ENCODE results near the gene PLB1.
A peak's percentile ranks its signal among the peaks of the same experiment; 100 is the strongest.

PLB1 gene

DNA sequence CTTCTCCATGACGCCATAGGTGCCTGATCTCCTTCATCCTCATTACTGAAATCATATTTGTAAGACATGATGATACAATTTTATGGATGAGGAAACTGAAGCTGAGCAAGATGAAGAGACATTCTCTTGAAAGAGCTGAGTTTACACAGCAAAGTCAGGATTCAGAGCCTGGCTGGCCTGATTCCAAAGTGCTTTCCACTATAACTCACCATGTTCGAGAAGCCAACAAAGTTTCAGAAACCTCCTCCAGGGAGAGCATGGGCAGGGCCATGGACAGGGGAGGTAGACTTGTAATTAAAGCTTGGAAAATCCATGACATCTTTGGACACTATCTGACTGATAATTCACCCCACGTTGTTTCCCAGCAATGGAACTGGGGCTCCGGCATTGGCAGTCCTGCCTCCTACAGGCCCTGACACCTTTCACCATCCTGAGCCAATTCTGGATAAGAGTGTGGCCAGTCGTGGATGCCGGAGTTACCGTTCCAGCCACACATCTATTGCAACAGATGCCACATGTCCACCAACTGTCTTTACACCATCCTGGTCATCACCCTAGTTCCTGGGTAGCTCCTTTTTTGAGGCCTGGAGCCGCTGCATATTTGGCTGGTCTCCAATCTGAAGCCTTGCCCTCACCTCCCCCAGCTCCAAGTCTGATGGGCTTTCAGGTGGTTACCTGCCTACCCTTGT is 170.8 kb downstream of the PLB1 start:
- DNase-seq (ENCODE audit: low read depth) = no peak

DNA sequence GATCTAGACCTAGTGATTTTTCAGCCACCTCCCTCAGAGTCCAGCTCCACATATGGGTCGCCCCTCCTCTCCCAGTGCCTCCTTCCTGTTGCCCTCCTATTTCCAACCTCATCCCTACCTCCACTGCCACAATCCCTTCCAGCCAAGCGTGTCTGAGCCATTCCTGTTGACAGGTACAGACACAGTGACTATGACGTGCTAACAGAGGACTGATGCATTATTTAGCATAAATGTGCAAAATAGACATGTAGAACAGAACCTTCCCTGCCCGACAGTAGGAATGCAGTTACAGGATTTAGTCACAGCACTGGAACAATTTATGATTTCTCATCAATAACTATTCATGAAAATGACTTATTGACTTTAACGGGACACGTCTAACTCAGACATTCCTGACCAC is 171.4 kb downstream of the PLB1 start:
- DNase-seq (ENCODE audit: low read depth) = no peak

DNA sequence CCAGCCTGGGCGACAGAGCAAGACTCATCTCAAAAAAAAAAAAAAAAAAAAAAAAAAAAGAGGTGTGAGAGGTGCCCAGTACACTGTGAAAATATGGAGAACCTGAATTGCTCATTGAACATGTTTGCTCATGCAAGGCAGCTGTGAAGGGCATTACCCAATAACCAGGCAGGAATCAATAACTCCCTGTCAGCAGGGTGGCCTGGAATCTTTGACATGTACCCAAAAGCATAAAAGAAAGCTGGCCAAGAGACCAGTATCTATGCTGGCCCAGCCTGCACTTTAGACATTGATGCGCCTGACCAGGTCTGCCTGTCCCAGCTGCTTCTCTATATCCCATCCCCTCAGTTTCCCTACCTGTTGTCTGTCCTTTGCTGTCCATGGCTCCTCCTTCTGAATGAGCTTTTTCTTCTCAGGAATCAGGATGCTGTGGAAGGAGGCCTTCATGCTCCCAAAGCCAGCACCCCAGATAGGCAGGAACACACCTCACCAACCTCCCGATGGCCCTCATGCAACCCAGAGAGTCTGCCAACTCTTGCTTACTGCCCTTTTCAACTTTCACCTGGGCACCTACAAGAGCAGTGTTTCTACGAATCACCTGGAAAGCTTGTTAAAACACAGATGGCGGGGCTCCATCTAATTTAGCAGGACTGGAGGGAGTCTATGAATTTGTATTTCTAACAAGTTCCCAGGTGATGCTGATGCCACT is 172.4 kb downstream of the PLB1 start:
- no peak for DNase-seq (ENCODE audit: low read depth)

DNA sequence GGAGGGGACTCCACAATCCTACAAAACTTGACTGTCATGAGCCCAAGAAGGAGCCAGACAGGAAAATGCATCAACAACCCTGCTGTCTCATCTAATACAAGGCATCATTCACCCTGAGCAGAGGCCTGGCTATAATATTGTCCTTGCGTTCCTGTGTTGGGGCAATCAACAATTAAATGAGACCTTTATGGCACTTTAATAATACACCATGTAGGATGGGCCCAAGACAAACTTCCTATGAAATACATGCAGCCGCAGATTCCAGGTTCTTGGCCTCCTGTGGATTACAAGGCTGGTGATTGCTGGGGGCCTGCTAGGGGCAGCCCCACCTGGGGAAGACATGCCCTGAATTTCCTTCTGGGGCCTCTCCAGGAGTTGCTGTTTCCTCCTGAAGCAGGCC is 173.0 kb downstream of the PLB1 start:
- DNase-seq (ENCODE audit: low read depth) = no peak

DNA sequence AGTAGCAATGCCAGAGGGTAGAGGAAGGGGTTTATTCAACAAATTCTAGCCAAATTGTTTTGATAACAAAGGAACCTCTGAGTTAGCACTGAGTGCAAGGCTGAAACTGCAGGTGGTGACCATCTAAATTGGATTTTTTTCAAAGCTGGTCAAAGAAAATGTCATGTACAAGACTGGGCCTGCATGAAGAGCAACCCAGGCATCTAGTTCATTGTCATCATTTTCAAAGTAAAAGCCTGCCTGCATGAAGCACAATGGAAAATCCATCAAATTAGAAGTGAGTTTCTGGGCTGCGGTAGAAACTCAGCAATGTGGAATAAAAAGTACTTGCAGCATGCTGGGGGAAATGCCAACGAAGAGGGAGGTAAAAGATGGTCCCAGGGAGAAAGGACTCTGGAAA is 175.0 kb downstream of the PLB1 start:
- DNase-seq (ENCODE audit: low read depth) = no peak

DNA sequence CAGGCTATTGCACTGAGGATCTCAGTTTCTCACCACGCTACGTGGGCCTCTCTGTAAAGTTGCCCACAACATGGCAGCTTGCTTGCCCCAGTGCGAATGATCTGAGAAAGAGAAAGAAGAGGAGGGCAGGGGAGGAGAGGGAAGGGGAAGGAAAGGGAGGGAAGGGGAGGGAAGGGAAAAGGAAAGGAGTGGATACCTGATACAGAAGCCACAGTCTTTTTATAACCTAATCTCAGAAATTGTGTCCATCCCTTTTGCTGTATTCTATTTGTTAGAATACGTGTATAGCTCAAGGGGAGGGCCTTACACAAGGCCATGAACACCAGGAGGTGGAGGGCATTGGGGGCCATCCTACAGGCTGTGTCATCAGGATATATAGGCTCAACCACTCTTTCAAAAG is 177.5 kb downstream of the PLB1 start:
- no peak for DNase-seq (ENCODE audit: low read depth)

DNA sequence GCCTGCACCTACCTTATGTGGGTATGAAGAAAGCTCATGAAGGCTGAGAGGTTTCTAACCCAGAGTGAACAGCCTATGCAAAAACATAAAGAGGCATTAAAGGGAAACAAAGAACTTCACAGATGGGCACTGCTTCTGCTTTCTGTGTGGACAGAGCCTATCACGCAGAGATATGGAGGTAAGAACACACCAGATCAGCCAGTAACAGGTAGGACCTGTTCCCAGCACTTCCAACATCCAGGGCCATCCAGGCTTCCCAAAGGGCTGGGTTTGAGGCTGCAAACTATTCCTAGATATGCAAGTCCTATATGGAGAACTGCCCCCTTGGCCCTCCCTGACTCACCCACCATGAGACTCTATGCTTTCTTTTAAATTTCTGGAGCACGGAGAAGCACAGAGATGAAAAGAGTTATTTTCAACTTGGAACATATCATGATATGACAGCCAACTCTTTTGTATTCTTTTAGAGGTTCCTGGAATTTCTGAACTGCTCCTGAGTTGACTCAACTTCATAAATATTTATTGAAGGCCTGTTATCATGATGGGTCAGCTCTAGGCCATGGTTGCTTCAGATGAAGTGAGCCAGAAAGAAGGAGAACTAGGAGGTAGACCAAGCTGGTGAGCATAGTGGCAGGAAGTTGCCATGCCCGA is 178.3 kb downstream of the PLB1 start:
- no peak for DNase-seq (ENCODE audit: low read depth)

DNA sequence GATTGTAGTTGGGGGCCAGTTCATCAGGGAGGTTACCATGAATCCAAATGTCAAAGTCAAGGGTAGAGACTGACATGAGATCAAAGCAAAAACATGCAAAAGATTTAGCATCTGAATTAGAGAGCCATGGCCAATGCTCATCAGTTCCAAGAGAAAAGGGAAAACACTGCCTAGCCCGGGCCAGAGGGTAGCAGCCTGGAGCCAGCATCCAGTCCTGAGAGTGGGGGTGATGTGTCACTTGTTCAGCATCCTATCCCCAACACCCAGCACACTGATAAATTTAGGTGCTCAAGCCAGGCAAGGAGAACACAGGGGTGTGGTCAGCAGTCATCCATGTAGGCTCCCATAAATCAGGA is 178.8 kb downstream of the PLB1 start:
- DNase-seq (ENCODE audit: low read depth) = no peak

DNA sequence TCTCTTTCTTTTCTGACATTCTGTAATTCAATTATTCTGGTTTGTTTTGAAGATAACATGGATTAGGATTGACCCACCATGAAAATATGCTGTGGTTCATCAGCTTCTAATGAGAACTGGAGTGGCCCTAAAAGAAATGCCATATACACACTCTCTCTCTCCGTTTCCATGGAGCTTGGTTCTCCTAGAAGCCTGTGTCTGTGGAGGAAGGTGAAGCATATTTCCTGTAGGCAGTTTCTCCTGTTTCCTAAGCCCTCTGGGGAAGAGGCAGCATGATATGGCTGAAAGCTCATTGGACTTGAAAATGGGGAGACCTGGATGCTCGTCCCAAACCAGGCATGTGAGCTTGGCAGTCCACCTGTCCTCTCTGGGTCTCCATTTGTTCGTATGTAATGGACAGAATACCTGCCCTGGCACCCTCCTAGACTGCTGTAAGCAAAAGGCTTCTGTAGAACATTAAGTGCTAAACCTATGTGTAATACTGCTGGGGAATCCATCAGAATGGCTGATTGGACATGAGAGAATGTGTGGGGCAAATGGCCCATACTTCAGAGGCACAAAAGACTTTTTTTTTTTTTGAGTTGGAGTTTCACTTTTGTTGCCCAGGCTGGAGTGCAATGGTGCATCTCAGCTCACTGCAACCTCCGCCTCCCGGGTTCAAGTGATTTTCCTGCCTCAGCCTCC is 180.4 kb downstream of the PLB1 start:
- DNase-seq (ENCODE audit: low read depth) = no peak

DNA sequence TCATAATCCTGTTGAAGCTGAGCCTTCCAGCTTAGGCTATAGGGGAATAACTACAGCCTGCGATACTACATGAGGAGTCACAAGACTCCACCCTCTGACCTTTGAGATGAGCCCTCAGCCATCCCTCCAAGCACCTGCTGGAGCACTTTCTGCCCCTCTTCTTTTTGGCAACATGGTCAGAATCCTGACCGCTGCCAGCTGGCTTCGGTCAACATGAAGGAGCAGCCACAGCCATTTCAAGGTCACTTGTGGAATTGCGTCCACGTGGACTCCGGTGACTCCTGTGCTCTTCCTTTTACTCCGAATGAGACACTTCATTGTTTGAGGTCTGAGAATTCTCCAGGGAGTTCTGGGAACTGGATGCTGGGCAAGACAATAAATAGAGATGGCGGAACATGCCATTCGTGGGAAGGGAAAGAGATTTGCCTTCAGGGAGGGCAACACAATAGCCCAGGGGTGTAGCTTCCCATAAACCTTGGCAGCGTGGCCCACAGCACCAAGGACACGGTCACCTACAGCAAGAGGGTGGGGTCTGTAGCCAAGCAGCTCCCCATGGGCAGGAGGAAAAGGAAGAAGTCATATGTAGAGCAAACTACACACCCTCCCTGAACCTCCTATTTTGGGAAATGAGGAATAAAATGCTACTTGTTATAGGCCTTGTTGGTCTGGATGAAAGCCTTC is 182.5 kb downstream of the PLB1 start:
- no peak for DNase-seq (ENCODE audit: low read depth)

DNA sequence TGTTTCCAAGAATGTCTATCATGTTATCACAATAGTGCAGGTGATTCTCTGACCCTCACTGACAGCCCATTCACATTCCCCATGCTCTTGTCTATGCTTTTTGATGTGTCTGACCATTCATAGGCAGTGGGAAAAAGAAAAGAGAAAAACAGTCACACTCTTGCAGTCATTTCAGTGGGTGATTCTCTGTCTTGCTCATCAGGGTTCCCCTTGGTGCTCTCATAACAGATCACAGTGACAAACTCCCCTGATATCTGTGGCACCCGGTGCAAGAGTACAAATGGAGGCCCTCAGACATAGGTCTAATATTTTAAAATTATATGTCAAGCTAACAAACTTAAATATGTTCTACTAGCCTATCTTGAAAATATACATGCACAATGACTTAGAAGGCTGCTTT is 183.1 kb downstream of the PLB1 start:
- no peak for DNase-seq (ENCODE audit: low read depth)

DNA sequence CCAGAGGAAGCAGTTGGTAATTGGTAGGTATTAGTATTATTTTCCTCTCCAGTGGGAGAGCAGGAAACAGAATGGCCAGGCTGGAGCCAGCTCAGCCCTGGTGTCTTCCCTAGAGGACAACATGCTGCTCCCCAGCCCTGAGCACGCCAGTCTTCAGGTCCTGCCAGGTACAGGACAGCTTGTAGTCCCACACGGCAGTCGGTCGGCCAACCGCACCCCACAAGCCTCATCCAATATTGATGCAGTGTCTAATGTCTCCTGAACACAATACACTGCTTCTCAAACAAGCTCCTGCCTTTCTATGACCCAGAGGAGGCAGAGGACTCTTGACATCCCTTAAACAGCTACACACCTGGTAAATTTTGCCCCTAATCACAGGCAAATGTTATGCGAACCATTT is 184.8 kb downstream of the PLB1 start:
- no peak for DNase-seq (ENCODE audit: low read depth)

DNA sequence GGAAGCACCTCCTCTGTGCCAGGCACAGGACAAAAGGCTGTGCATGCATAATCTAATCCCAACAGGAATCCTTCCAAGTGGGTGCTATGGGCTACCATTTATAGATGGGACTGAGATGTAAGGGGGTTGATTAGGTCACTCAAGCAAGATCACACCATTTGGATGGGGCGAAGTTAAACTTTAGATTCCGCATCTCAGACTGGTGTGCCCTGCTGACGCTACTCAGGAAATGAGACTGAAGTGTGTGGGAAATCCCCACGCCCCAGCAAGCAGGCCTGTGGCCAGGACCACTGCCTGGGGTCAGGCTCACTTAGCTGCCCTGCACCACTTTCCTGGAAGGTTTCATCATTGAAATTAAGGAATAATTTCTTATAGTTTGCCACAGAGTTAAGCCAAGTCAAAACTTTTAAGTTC is 185.3 kb downstream of the PLB1 start:
- peak; percentile 19 for DNase-seq (ENCODE audit: low read depth)

DNA sequence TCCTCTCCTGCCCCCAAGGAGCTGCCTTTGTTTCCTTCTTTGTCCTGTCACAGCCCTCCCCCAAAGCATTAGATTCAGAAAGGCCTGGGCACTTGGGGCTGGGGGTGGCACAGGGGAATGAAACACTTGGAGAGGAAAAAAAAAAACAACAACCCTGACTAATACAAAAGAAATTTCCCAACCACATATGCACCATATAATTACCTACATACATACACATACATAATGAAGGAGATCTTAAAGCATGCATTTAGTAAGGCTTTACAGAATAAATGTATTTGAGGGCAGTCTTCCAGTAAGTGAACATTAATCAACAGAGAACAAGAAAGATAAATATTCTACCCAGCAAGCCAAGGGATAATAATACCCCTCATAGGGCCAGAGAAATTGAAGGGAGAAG is 185.7 kb downstream of the PLB1 start:
- no peak for DNase-seq (ENCODE audit: low read depth)

DNA sequence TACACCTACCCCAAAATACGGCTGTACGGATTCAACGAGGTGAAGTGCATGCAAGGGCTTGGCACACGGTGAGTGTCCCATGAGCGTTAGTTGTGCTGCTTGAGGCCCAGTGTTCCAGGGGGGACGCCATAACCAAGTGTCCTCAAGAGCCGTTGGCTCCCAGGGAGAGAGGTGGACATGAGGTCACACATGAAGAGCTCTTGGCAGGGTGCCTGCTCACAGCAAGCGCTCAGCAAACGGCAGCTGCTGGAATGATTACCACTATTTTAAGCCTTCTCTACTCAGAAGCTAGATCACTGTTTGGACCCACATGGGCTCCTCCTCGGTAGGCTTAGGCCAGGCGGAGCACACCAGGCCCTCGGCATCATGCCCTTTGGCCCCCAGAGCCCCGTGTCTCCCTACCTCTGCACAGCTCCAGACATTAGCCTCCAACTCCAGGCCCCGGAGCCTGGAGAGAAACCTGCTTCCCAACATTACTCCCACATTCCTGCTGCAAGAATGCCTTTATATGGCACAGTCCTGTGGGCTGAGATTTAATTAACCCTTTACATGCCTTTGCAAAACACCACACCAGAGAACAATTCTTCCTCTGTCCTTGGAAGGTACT is 187.3 kb downstream of the PLB1 start:
- no peak for DNase-seq (ENCODE audit: low read depth)

DNA sequence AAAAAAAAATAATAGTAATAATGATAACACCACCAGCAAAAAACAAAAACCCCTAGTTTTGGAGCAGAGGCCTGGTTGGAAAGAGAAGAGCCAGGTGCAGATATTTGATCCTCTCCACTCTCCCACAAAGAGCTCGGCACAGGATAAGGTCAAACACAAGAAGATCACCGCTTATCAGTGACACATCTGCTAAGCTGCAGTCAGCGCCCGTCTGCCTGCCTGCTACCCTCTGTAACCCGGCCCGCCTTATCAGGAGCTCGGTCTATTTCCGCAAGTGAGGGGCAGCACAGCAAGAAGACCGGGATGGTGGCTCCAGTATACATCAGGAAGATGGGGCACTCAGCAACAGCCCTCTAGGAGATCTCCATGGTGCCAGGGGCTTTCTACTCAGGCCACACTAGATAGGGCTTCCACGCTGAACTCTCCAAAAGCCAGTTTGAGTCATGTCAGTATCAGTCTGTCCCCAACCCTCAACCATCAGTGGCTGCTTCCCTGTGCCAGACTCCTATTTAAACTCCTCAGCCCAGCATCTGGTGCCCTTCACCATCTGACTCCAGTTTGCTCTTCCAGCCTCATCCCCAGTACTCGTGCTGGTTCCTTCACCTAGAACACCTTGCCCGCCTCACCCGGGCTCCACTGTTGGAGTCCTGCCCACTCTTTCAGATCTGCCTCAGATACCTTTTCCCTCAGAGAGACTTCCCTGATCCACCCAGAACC is 188.4 kb downstream of the PLB1 start:
- DNase-seq (ENCODE audit: low read depth) = no peak

DNA sequence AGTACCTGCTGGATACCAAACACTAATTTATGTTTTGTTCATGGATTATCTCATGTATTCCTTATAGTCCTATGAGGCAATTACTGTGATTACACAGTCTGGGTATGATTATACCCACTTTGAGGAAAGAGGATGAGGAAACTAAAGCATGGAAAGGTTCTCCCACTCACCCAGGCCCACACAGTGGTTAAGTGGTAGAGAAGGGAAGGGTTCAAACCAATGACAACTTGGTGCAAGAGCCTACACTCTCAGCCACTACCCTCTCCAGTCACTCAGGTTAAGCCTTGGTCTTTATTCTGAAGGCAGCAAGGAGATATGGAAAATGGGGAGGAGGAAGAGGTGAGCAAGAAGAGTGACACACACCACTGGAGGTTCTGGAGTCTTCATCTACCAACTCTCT is 191.3 kb downstream of the PLB1 start:
- no peak for DNase-seq (ENCODE audit: low read depth)

DNA sequence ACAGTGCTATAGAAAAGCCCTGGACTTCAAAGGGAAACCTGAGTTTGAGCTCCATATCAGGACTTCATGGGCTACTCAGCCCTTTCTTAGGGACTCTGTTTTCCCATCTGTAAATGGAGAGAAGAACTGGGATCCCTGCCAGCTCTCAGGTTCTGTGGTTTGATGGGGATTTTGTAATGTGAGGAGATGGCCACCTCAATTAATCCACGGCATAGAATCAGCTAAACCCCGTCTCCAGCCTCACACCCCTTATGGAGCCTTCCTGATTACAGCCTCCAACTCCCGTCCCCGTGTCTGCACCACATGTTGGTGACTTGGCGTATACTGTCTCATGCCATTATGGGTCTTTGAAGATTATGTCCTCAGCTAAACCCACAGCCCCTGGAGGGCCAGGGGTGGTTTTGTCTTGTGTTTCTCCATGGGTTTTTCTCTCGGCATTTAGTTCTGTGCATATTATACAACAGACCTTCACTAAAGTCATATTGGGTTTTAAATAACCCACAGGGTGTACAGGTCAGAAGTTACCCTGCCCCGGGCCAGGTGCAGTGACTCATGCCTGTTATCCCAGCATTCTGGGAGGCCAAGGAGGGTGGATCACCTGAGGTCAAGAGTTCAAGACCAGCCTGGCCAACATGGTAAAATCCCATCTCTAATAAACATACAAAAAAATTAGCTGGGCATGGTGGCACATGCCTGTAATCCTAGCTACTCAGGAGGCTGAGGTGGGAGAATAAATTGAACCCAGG is 192.0 kb downstream of the PLB1 start:
- DNase-seq (ENCODE audit: low read depth) = no peak

DNA sequence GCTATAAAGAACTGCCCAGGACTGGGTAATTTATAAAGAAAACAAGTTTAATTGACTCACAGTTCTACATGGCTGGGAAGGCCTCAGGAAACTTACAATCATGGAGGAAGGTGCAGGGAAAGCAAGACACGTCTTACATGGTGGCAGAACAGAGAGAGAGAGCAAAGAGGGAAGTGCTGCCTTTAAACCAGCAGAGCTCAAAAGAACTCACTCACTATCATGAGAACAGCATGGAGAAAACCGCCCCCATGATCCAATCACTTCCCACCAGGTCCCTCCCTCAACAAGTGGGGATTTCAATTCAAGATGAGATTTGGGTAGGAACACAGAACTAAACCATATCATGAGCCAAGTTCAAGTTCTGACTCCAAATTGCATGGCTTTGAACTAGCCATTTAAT is 193.0 kb downstream of the PLB1 start:
- DNase-seq (ENCODE audit: low read depth) = no peak

DNA sequence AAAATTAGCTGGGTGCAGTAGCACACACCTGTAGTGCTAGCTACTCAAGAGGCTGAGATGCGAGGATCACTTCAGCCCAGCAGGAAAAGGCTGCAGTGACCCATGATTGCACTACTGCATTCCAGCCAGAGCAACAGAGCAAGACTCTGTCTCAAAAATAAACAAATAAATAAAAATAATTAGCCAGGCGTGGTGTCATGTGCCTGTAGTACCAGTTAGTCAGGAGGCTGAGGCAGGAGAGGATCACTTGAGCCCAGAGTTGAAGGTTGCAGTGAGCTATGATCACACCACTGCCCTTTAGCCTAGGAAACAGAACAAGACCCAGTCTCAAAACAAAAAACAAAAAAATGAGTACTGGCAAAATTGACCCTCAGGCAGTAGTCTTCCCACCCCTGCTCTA is 193.9 kb downstream of the PLB1 start:
- DNase-seq (ENCODE audit: low read depth) = no peak

DNA sequence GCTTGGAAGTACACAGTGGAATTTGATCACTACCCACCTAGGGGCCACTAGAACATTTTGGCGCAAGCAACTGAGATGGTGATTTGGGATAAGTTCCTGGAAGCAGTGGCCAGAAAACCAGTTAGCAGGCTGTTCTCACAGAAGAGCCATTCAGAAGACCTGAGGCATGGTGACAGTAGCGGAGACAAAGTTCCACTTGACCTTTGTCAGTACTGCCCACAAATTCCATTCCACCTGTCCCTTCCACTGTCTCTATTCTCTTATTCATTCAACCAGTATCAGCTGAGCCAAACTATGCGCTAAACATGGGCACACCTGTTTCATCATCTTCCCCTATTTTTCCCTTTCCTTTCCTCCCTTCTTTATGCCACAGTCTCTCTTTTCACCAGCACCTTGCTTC is 196.6 kb downstream of the PLB1 start:
- no peak for DNase-seq (ENCODE audit: low read depth)
